GM23248 (cell line): ENCODE data around the gene NXPE4. TPM values are rescaled to one million over a fixed set of nuclear protein-coding genes. Genes with fewer than 3 reads are reported as not detected.
"Not testable (repeated sequence)": the region's sequence is repeated elsewhere in the genome, so short reads cannot be mapped to it uniquely, and the experiment has no call there.

ENCODE experiments used
- DNase-seq: peaks from one replicate; pipeline ENCODE4 v3.0.0-alpha.2; 2015
- H2AFZ ChIP-seq: fragments of 200-600 bp; sonication (generic); 2 replicates; pipeline ENCODE4 v1.6.1; 2016; ENCODE audit warnings: antibody characterized with exemption
- H3F3A ChIP-seq: fragments of 200-600 bp; sonication (generic); 2 replicates; pipeline ENCODE4 v1.6.1; 2016; ENCODE audit warnings: mild to moderate bottlenecking, antibody characterized with exemption, mixed run types; ENCODE audit not compliant: insufficient read depth
- H3K27ac ChIP-seq: fragments of 200-600 bp; sonication (generic); 2 replicates; pipeline ENCODE4 v1.5.1; 2016; ENCODE audit warnings: mild to moderate bottlenecking
- H3K27me3 ChIP-seq: fragments of 200-600 bp; sonication (generic); replicated peaks from 2 replicates; pipeline ENCODE4 v1.6.1; 2016; ENCODE audit warnings: mild to moderate bottlenecking; ENCODE audit not compliant: insufficient read depth
- H3K36me3 ChIP-seq: fragments of 200-600 bp; sonication (generic); 2 replicates; pipeline ENCODE4 v1.6.1; 2016; ENCODE audit warnings: low read depth, mild to moderate bottlenecking
- H3K4me1 ChIP-seq: fragments of 200-600 bp; sonication (generic); 2 replicates; pipeline ENCODE4 v1.6.1; 2016; ENCODE audit warnings: mild to moderate bottlenecking; ENCODE audit not compliant: insufficient read depth
- H3K4me2 ChIP-seq: fragments of 200-600 bp; sonication (generic); one replicate; pipeline ENCODE4 v1.6.1; 2016; ENCODE audit warnings: mild to moderate bottlenecking; ENCODE audit not compliant: unreplicated experiment
- H3K4me3 ChIP-seq: fragments of 200-600 bp; sonication (generic); 2 replicates; pipeline ENCODE4 v1.5.1; 2016; ENCODE audit warnings: mild to moderate bottlenecking
- H3K79me2 ChIP-seq: fragments of 200-600 bp; sonication (generic); 2 replicates; pipeline ENCODE4 v1.6.1; 2016; ENCODE audit warnings: mild to moderate bottlenecking; ENCODE audit not compliant: insufficient read depth
- H3K9ac ChIP-seq: fragments of 200-600 bp; sonication (generic); 2 replicates; pipeline ENCODE4 v1.6.1; 2016; ENCODE audit warnings: mild to moderate bottlenecking
- H3K9me2 ChIP-seq: fragments of 200-600 bp; sonication (generic); 2 replicates; pipeline ENCODE4 v1.6.1; 2016; ENCODE audit warnings: mixed run types, mild to moderate bottlenecking, moderate library complexity; ENCODE audit not compliant: insufficient read depth
- H3K9me3 ChIP-seq: fragments of 200-600 bp; sonication (generic); one replicate; pipeline ENCODE4 v1.6.1; 2017; ENCODE audit warnings: low read depth
- H4K20me1 ChIP-seq: fragments of 200-600 bp; sonication (generic); 2 replicates; pipeline ENCODE4 v1.6.0; 2016; ENCODE audit not compliant: insufficient read depth
- EZH2 ChIP-seq: fragments of 200-600 bp; sonication (generic); IDR thresholded peaks from 2 replicates; pipeline ENCODE4 v1.6.1; 2018; ENCODE audit warnings: antibody characterized with exemption, mild to moderate bottlenecking; ENCODE audit not compliant: insufficient read depth, poor library complexity, severe bottlenecking
- EZH2phosphoT487 ChIP-seq: fragments of 200-600 bp; sonication (generic); IDR thresholded peaks from 2 replicates; pipeline ENCODE4 v1.6.1; 2018; ENCODE audit warnings: antibody characterized with exemption, moderate library complexity, mild to moderate bottlenecking, low read depth; ENCODE audit not compliant: insufficient read depth
- WGBS, 2 experiments: methylation state at CpG; one replicate each; pipeline ENCODE4 v1.1.6; 2015 to 2017; ENCODE audit warnings: low lambda C conversion rate in 2 of 2, low coverage in 1 of 2; ENCODE audit errors: missing lambda C conversion rate in 2 of 2; 5-methylcytosine and 5-hydroxymethylcytosine counted together
- in situ Hi-C: fragments of 300-500 bp; cut with MboI; formaldehyde crosslinking; loops from 2 replicates; pipeline ENCODE4 v1.15.0; 2020
- polyA plus RNA-seq: library from polyadenylated mRNA; unstranded; fragments of >200 nt; fragmentation: Nextera tagmentation; extraction: Ambion mirVana; gene quantifications from 2 replicates; pipeline ENCODE4 v1.2.1, GENCODE V29; 2016
- total RNA-seq: library from RNA; depleted of rRNA; stranded (reverse); fragments of >200 nt; shearing (Covaris generic); gene quantifications from 2 replicates; pipeline ENCODE4 v1.2.3, GENCODE V29; 2014

NXPE4 gene
- total and polyA plus RNA-seq, 2 experiments from 2014 or later, result not detected

- WGBS, 2 experiments, result 61 to 65% methylated on average over 9 of the region's 9 CpGs
- Histone ChIP-seq H3K36me3 (no peaks in the 10 kb centered on the region), H3K27ac (no peak overlapping the region), H3K4me3 (no peak overlapping the region), H3F3A (no peaks in the 10 kb centered on the region), H2AFZ (no peak overlapping the region), H3K9me3 (no peaks in the 10 kb centered on the region), H3K9ac (no peak overlapping the region), H3K4me2 (no peak overlapping the region), H3K9me2 (no peaks in the 10 kb centered on the region), H4K20me1 (no peaks in the 10 kb centered on the region), H3K4me1 (no peaks in the 10 kb centered on the region), H3K79me2 (no peaks in the 10 kb centered on the region), H3K27me3 (no peaks in the 10 kb centered on the region)
- no peak for DNase-seq
- in situ Hi-C loops, result no loop called here
- TF ChIP-seq EZH2phosphoT487 (no peak), EZH2 (no peak)
Observed at GRCh38 chr11:114612686-114613085, 17.1 kb upstream of the NXPE4 start.

DNA sequence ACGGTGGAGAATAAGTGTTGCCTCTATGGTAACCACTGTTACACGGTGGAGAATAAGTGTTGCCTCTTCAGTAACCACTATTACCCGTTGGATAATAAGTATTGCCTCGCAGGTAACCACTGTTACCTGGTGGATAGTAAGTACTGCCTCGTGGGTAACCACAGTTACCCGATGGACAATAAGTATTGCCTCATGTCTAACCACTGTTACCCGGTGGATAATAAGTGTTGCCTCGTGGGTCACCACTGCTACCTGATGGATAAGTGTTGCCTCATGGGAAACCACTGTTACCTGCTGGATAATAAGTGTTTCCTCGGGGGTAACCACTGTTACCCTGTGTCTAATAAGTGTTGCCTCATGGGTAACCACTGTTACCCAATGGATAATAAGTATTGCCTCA lies 16.6 kb upstream of the NXPE4 start:
- H2AFZ ChIP-seq, H4K20me1 ChIP-seq, H3F3A ChIP-seq, in situ Hi-C loops, H3K27me3 ChIP-seq, H3K4me1 ChIP-seq, H3K9me2 ChIP-seq, H3K4me3 ChIP-seq, H3K36me3 ChIP-seq, H3K9ac ChIP-seq, H3K79me2 ChIP-seq, H3K27ac ChIP-seq, H3K4me2 ChIP-seq, DNase-seq, H3K9me3 ChIP-seq: not testable (repeated sequence)
- 60 to 62% methylated on average over 9 of the region's 9 CpGs for WGBS, 2 experiments

DNA sequence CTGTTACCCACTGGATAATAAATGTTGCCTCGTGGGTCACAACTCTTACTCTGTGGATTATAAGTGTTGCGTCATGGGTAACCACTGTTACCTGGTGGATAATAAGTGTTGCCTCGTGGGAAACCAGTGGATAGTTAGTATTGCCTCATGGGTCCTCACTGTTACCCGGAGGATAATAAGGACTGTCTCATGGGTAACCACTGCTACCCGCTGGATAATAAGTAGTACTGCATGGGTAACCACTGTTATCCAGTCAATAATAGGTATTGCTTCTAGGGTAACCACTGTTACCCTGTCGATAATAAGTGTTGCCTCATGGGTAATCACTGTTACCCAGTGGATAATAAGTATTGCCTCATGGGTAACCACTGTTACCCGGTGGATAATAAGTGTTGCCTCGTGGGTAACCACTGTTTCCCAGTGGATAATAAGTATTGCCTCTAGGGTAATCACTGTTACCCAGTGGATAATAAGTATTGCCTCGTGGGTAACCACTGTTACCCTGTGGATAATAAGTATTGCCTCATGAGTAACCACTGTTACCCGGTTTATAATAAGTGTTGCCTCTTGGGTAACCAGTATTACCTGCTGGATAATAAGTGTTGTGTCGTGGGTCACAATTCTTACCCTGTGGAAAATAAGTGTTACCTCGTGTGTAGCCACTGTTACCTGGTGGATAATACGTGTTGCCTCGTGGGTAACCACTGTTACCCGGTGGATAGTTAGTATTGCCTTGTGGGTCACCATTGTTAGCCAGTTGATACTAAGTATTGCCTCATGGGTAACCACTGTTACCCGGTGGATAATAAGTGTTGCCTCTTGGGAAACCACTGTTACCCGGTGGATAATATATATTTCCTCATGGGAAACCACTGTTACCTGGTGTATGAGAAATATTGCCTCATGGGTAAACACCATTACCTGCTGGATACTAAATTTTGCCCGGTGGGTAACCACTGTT lies 15.7 kb upstream of the NXPE4 start:
- Histone ChIP-seq H3K4me3 (no peak overlapping the region), H3K9ac (no peak overlapping the region), H3K79me2 (no peaks in the 10 kb centered on the region), H3K9me2 (no peaks in the 10 kb centered on the region), H2AFZ (no peak overlapping the region), H3K27me3 (no peaks in the 10 kb centered on the region), H4K20me1 (no peaks in the 10 kb centered on the region), H3K4me1 (no peaks in the 10 kb centered on the region), H3K36me3 (no peaks in the 10 kb centered on the region), H3K9me3 (no peaks in the 10 kb centered on the region), H3F3A (no peaks in the 10 kb centered on the region), H3K27ac (no peak overlapping the region), H3K4me2 (no peak overlapping the region)
- DNase-seq, result peak; percentile 50
- TF ChIP-seq EZH2phosphoT487, result no peak
- TF ChIP-seq EZH2, result no peak
- in situ Hi-C loops, result no loop called here
- WGBS, 2 experiments, result 46 to 50% methylated on average over 18 of the region's 18 CpGs

DNA sequence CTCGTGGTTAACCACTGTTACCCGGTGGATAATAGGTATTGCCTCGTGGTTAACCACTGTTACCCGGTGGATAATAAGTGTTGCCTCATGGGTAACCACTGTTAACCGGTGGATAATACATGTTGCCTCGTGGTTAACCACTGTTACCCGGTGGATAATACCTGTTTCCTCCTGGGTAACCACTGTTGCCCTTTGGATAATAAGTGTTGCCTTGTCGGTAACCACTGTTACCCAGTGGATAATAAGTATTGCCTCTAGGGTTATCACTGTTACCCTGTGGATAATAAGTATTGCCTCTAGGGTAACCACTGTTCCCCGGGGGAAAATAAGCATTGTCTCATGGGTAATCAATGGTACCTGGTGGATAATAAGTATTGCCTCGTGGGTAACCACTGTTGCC lies 15.0 kb upstream of the NXPE4 start:
- Histone ChIP-seq H3K4me1 (no peaks in the 10 kb centered on the region), H3K9ac (no peak overlapping the region), H2AFZ (no peak overlapping the region), H3K4me3 (no peak overlapping the region), H3F3A (no peaks in the 10 kb centered on the region), H3K27ac (no peak overlapping the region), H3K4me2 (no peak overlapping the region), H3K27me3 (no peaks in the 10 kb centered on the region), H3K36me3 (no peaks in the 10 kb centered on the region), H3K79me2 (no peaks in the 10 kb centered on the region), H3K9me3 (no peaks in the 10 kb centered on the region), H3K9me2 (no peaks in the 10 kb centered on the region), H4K20me1 (no peaks in the 10 kb centered on the region)
- 69 to 72% methylated on average over 10 of the region's 10 CpGs for WGBS, 2 experiments
- no peak for DNase-seq
- TF ChIP-seq EZH2phosphoT487, result no peak
- no peak for TF ChIP-seq EZH2
- in situ Hi-C loops, result no loop called here
